Mesenchymal stem cell (in vitro differentiated cells and primary cell): Measurements from ENCODE around the gene SOWAHA.

Source experiments
- DNase-seq: peaks from one replicate; pipeline ENCODE4 v3.0.0-alpha.2; 2013
- H2AFZ ChIP-seq: one replicate; pipeline ENCODE4 v1.6.1; 2013; ENCODE audit warnings: low read depth, mild to moderate bottlenecking, control low read depth, inconsistent platforms, low read length, moderate library complexity
- H2AK5ac ChIP-seq: 2 replicates; pipeline ENCODE4 v1.6.1; 2013; ENCODE audit warnings: low read length, moderate library complexity, mild to moderate bottlenecking, inconsistent platforms; ENCODE audit not compliant: severe bottlenecking
- H2BK120ac ChIP-seq: one replicate; pipeline ENCODE4 v1.6.1; 2013; ENCODE audit warnings: low read depth, mild to moderate bottlenecking, inconsistent platforms, low read length, moderate library complexity
- H2BK12ac ChIP-seq, 2 experiments: one replicate each; pipeline ENCODE4 v1.6.1; 2013; ENCODE audit warnings: inconsistent platforms in 2 of 2, low read length in 2 of 2, mild to moderate bottlenecking in 2 of 2, moderate library complexity in 2 of 2, control low read depth in 1 of 2
- H2BK15ac ChIP-seq: one replicate; pipeline ENCODE4 v1.6.1; 2013; ENCODE audit warnings: mild to moderate bottlenecking, low read depth, inconsistent platforms; ENCODE audit not compliant: poor library complexity, severe bottlenecking
- H2BK5ac ChIP-seq: 2 replicates; pipeline ENCODE4 v1.6.1; 2013; ENCODE audit warnings: low read depth, mild to moderate bottlenecking, low read length, control low read depth, inconsistent platforms; ENCODE audit not compliant: poor library complexity, severe bottlenecking
- H3K14ac ChIP-seq, 2 experiments: one replicate each; pipeline ENCODE4 v1.6.1; 2013; ENCODE audit warnings: inconsistent platforms in 2 of 2, low read length in 2 of 2, control low read depth in 1 of 2, mild to moderate bottlenecking in 1 of 2, moderate library complexity in 1 of 2
- H3K18ac ChIP-seq, 2 experiments: one replicate each; pipeline ENCODE4 v1.6.1; 2013; ENCODE audit warnings: inconsistent platforms in 2 of 2, low read length in 2 of 2, control low read depth in 1 of 2, low read depth in 1 of 2, mild to moderate bottlenecking in 1 of 2
- H3K23ac ChIP-seq, 2 experiments: one replicate each; pipeline ENCODE4 v1.6.1; 2013; ENCODE audit warnings: inconsistent platforms in 2 of 2, low read length in 2 of 2, mild to moderate bottlenecking in 2 of 2, moderate library complexity in 2 of 2, control low read depth in 1 of 2
- H3K27ac ChIP-seq: 2 replicates; pipeline ENCODE4 v1.5.1; 2013; ENCODE audit warnings: mild to moderate bottlenecking, moderate library complexity, low read length, control low read depth, inconsistent platforms; ENCODE audit not compliant: poor library complexity, severe bottlenecking
- H3K27me3 ChIP-seq, 2 experiments: 2 replicates each; pipeline versions ENCODE4 v1.6.1 to v1.7.0; 2013; ENCODE audit warnings: low read length in 2 of 2, mild to moderate bottlenecking in 2 of 2, moderate library complexity in 2 of 2, control low read depth in 1 of 2, inconsistent platforms in 1 of 2; ENCODE audit not compliant: control insufficient read depth in 1 of 2, insufficient read depth in 1 of 2
- H3K36me3 ChIP-seq, 2 experiments: 2 replicates each; pipeline versions ENCODE4 v1.6.1 to v1.7.0; 2013; ENCODE audit warnings: low read length in 2 of 2, control low read depth in 1 of 2, inconsistent platforms in 1 of 2, low read depth in 1 of 2, mild to moderate bottlenecking in 1 of 2; ENCODE audit not compliant: insufficient read depth in 2 of 2, control insufficient read depth in 1 of 2
- H3K4ac ChIP-seq, 2 experiments: one replicate each; pipeline ENCODE4 v1.6.1; 2013; ENCODE audit warnings: inconsistent platforms in 2 of 2, low read length in 2 of 2, mild to moderate bottlenecking in 2 of 2, moderate library complexity in 2 of 2, control low read depth in 1 of 2, low read depth in 1 of 2
- H3K4me1 ChIP-seq: 2 replicates; pipeline ENCODE4 v1.6.1; 2013; ENCODE audit warnings: low read depth, low read length, control low read depth; ENCODE audit not compliant: control insufficient read depth, insufficient read depth
- H3K4me2 ChIP-seq: 2 replicates; pipeline ENCODE4 v1.6.1; 2013; ENCODE audit warnings: low read length, mild to moderate bottlenecking, inconsistent platforms; ENCODE audit not compliant: poor library complexity, severe bottlenecking
- H3K4me3 ChIP-seq, 2 experiments: 2 replicates each; pipeline versions ENCODE4 v1.5.1 to v1.7.0; 2013; ENCODE audit warnings: low read length in 2 of 2, mild to moderate bottlenecking in 2 of 2, control low read depth in 1 of 2, low read depth in 1 of 2; ENCODE audit not compliant: insufficient read depth in 1 of 2
- H3K79me1 ChIP-seq: replicated peaks from 2 replicates; pipeline ENCODE4 v1.6.1; 2013; ENCODE audit warnings: mild to moderate bottlenecking, control low read depth, low read length, inconsistent platforms; ENCODE audit not compliant: poor library complexity, severe bottlenecking
- H3K9ac ChIP-seq: 2 replicates; pipeline ENCODE4 v1.7.0; 2013; ENCODE audit warnings: mild to moderate bottlenecking, low read length, moderate library complexity
- H3K9me3 ChIP-seq: 2 replicates; pipeline ENCODE4 v1.7.0; 2013; ENCODE audit warnings: mild to moderate bottlenecking, low read length; ENCODE audit not compliant: control insufficient read depth
- H4K8ac ChIP-seq: one replicate; pipeline ENCODE4 v1.6.1; 2013; ENCODE audit warnings: inconsistent platforms, mild to moderate bottlenecking, low read length, moderate library complexity
- H4K91ac ChIP-seq: one replicate; pipeline ENCODE4 v1.6.1; 2013; ENCODE audit warnings: mild to moderate bottlenecking, low read length, inconsistent platforms
- WGBS: methylation state at CpG from one replicate; pipeline ENCODE4 v1.1.7; 2013; ENCODE audit warnings: mixed read lengths; 5-methylcytosine and 5-hydroxymethylcytosine counted together

The SOWAHA gene

DNA sequence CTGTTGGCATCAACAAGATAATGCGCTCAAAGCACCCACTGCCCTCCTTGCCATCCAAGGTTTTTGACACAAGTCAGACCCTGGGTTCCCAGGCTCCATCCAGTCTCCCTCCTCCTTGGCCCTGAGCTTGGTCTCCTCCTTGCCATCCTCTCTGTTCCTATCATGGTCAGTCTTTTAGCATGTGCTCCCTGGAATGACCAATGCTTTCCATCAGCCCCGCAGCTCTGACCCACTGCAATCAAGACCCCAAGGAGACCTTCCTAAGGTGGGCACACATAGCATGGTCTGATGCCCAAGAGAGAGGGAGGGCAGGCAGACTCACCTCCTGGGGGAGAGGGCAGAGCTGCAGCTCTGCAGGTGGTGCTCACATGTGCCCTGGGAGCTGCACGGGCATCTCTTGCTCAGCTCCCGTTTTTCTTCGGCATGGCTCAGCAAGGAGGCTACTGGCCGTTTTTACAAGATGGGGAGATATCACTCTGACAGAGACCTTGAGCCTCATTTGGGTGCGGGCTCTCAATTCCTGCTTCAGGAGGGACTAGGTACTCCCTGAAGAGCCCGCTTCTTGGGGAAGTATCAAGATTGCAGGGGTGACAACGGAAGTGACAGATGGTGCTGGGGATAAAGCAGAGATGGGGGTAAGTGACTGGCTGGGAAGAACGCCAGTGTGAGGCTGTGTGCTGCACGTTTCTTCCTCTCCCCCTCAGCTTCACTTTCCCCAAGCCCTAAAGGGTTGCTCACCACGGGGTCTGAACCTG lies 39.3 kb upstream of the SOWAHA start:
- Histone ChIP-seq H3K18ac (no peak overlapping the region), H2AFZ (no peak overlapping the region), H3K9ac (no peak overlapping the region), H3K79me1 (peaks cover 46% of the 10 kb centered on the region), H2BK5ac (no peak overlapping the region), H3K36me3 (peaks cover 0 to 23% of the 10 kb centered on the region in 2 experiments), H2AK5ac (peak overlapping the region; percentile 84), H3K4me2 (no peak overlapping the region), H3K14ac (no peak overlapping the region), H3K4me1 (peaks cover 50% of the 10 kb centered on the region), H3K4ac (peak overlapping the region in 1 of 2 experiments; percentile 17), H3K23ac (no peak overlapping the region), H3K4me3 (no peak overlapping the region), H4K8ac (no peak overlapping the region), H3K27me3 (peaks cover 0 to 2% of the 10 kb centered on the region in 2 experiments), H2BK120ac (no peak overlapping the region), H3K27ac (no peak overlapping the region), H2BK12ac (peak overlapping the region in 1 of 2 experiments; percentile 11), H2BK15ac (no peak overlapping the region), H4K91ac (peak overlapping the region; percentile 10), H3K9me3 (no peaks in the 10 kb centered on the region)
- no peak for DNase-seq
- WGBS = 95% methylated on average over 10 of the region's 12 CpGs

DNA sequence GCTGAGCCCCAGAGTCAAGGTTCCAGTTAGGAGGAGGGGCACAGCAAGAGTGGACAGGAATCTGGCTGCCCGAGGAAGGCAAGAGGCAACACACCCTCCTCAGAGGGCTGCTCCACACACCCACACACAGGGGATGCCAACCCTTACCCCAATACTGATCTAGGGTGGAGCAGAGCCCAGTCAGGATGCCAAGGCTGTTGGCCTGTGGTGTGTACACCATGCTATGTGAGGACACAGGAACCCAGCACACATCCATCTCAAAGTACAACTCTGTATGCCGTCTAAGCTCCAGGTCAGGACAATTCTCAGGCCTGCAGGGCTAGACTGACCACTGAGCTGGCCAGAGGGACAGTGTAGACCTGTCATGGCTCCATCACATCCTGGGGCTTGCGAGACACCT lies 38.7 kb upstream of the SOWAHA start:
- no peak overlapping the region for H2BK15ac ChIP-seq
- no peak overlapping the region for H2BK120ac ChIP-seq
- no peak overlapping the region for H4K91ac ChIP-seq
- no peak overlapping the region for H4K8ac ChIP-seq
- H2BK5ac ChIP-seq = no peak overlapping the region
- H3K27ac ChIP-seq = no peak overlapping the region
- peak overlapping the region; percentile 84 for H2AK5ac ChIP-seq
- peaks cover 0 to 6% of the 10 kb centered on the region in 2 experiments for H3K27me3 ChIP-seq
- H3K23ac ChIP-seq = no peak overlapping the region
- H3K4me2 ChIP-seq = no peak overlapping the region
- H3K9me3 ChIP-seq = no peaks in the 10 kb centered on the region
- H3K14ac ChIP-seq = peak overlapping the region in 1 of 2 experiments; percentile 86
- H3K4me1 ChIP-seq = peaks cover 50% of the 10 kb centered on the region
- no peak overlapping the region for H3K9ac ChIP-seq
- no peak overlapping the region for H2AFZ ChIP-seq
- no peak for DNase-seq
- 90% methylated on average over 3 of the region's 3 CpGs for WGBS
- H2BK12ac ChIP-seq = peak overlapping the region in 1 of 2 experiments; percentile 18
- H3K79me1 ChIP-seq = peaks cover 42% of the 10 kb centered on the region
- H3K18ac ChIP-seq = peak overlapping the region in 1 of 2 experiments; percentile 26
- H3K36me3 ChIP-seq = peaks cover 0 to 23% of the 10 kb centered on the region in 2 experiments
- peak overlapping the region in 1 of 2 experiments; percentile 85 for H3K4me3 ChIP-seq
- H3K4ac ChIP-seq = peak overlapping the region in 1 of 2 experiments; percentile 17

DNA sequence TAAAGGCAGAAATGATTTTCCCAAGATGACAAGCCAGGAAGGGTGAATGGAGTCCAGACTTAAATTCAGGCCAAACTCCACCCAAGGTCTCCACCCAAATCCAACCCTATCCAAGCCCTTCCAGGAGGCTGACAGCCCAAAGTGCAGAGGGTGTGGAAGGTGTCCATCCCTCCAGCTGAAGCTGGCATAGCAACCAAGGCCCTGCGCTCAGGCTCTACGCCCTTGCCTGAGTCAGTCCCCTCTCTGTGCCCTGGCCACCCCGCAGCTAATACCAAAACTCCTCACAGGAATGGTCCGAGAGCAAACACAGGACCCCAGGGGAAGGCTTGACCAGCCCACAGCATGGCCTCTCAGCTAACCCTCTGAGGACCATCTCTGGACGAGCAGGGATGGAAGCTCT lies 38.2 kb upstream of the SOWAHA start:
- Histone ChIP-seq H2BK120ac (no peak overlapping the region), H3K18ac (no peak overlapping the region), H3K23ac (peak overlapping the region in 1 of 2 experiments; percentile 67), H2BK5ac (no peak overlapping the region), H3K79me1 (peaks cover 39% of the 10 kb centered on the region), H3K9ac (peak overlapping the region; percentile 78), H2AFZ (no peak overlapping the region), H3K4me3 (peak overlapping the region in 1 of 2 experiments; percentile 85), H3K4me2 (peak overlapping the region; percentile 48), H3K27ac (peak overlapping the region; percentile 88), H3K27me3 (peaks cover 0 to 8% of the 10 kb centered on the region in 2 experiments), H3K14ac (peak overlapping the region in 1 of 2 experiments; percentile 21), H4K91ac (no peak overlapping the region), H3K36me3 (peaks cover 0 to 23% of the 10 kb centered on the region in 2 experiments), H2BK15ac (no peak overlapping the region), H4K8ac (no peak overlapping the region), H3K9me3 (no peaks in the 10 kb centered on the region), H3K4ac (no peak overlapping the region), H2BK12ac (peak overlapping the region in 1 of 2 experiments; percentile 64), H3K4me1 (peaks cover 50% of the 10 kb centered on the region), H2AK5ac (peak overlapping the region; percentile 84)
- WGBS = 96% methylated on average over 5 of the region's 5 CpGs
- DNase-seq = no peak

DNA sequence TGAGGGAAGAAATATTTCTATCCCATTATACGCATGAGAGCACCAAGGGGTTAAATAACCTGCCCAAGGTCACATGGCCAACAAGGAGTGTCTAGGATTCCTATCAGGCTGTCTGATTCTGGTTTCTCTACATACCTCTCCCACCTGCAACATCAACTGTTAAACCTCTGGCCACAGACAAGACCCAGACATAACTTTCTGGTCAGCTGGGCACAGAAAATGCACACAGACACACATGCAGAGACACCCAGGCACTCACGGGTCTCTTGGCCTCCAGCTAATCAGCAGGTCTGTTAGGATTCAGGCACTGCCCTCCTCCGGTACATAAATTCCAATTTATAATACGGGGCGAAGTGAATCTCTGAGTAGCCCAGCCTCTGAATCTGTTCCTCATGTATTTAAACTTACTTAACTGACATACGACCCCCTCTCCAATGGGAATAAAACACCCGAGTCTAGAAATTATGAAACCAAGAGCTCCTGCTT lies 37.6 kb upstream of the SOWAHA start:
- no peak overlapping the region for H3K4ac ChIP-seq
- peak overlapping the region; percentile 88 for H3K27ac ChIP-seq
- peaks cover 0 to 9% of the 10 kb centered on the region in 2 experiments for H3K27me3 ChIP-seq
- peak overlapping the region; percentile 7 for H3K4me2 ChIP-seq
- 87% methylated on average over 6 of the region's 7 CpGs for WGBS
- H2BK120ac ChIP-seq = no peak overlapping the region
- H2BK15ac ChIP-seq = no peak overlapping the region
- peaks cover 0 to 23% of the 10 kb centered on the region in 2 experiments for H3K36me3 ChIP-seq
- DNase-seq = peak; percentile 26
- peak overlapping the region; percentile 78 for H3K9ac ChIP-seq
- no peak overlapping the region for H3K14ac ChIP-seq
- H3K23ac ChIP-seq = no peak overlapping the region
- H4K91ac ChIP-seq = no peak overlapping the region
- H3K4me3 ChIP-seq = peak overlapping the region in 1 of 2 experiments; percentile 85
- H2BK5ac ChIP-seq = no peak overlapping the region
- H2AFZ ChIP-seq = no peak overlapping the region
- no peak overlapping the region for H4K8ac ChIP-seq
- peaks cover 39% of the 10 kb centered on the region for H3K79me1 ChIP-seq
- no peaks in the 10 kb centered on the region for H3K9me3 ChIP-seq
- H2AK5ac ChIP-seq = no peak overlapping the region
- H2BK12ac ChIP-seq = no peak overlapping the region
- no peak overlapping the region for H3K18ac ChIP-seq
- peaks cover 50% of the 10 kb centered on the region for H3K4me1 ChIP-seq
